GM19438 (cell line): ENCODE data around the gene C1QL2.

Experiments used
- ATAC-seq: cut with Tn5 transposase; IDR thresholded peaks from one replicate; pipeline ENCODE4 v1.9.1; 2021; ENCODE audit warnings: low read depth; ENCODE audit not compliant: unreplicated experiment

Gene C1QL2

DNA sequence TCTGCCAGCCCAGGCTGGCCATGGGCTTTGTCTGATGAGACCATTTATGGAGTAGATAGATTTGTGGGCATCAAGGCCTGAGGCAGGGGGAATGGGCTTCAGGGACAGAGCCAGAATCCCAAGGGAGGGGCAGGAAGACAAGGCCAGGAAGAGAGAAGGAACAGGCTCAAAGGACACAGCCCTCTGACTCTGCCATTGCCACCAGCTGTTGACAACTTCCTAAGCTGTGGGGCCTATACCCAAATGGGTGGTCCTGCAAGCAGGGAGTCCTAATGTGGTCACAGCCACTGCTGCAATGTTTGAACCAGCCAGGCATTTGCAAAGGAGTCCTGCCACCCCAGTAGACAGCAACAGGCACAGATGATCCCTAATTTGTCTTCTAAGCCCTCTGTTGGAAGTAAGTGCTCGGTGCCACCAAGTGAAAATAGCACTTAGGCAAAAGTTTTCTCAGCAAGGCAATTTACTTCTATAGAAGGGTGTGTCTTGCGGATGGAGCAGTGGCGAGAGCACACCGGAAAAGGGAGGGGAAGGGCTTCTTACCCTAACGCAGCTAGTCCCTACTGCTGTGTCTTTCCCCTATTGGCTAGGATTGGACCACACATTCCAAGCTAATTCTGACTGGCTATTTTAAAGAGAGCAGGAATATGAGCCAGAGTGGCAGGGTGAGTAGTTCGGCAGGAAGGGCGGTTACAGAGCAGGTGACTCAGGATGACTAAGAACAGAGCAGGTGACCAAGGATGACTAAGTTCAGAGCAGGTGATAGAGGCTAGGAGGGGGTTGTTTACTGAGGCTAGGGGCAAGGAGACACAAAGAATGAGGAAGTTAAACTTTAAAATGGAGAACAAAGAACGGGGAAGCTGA lies 47.2 kb downstream of the C1QL2 start:
- ATAC-seq, result no peak

DNA sequence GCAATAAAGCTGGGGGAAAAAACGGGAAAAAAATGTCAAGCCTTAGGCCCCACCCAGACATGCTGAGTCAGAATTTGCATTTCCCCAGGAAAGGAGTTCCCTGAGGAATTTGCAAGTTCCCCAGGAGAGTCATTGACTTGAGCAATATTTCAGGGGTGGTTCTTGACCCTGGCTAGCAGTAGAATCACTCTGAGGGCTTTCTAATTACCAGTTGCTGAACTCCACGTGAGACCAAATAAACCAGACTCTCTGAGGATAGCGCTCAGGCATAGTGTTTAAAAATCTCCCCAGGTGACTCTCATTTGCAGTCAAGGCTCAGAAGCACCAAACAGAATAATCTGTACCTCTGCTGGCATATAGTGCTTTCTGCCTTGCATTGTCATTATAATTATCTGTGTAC lies 48.7 kb downstream of the C1QL2 start:
- ATAC-seq, result no peak

- no peak for ATAC-seq
Measured at GRCh38 chr2:119108186-119108585, 50.4 kb downstream of the C1QL2 start.

DNA sequence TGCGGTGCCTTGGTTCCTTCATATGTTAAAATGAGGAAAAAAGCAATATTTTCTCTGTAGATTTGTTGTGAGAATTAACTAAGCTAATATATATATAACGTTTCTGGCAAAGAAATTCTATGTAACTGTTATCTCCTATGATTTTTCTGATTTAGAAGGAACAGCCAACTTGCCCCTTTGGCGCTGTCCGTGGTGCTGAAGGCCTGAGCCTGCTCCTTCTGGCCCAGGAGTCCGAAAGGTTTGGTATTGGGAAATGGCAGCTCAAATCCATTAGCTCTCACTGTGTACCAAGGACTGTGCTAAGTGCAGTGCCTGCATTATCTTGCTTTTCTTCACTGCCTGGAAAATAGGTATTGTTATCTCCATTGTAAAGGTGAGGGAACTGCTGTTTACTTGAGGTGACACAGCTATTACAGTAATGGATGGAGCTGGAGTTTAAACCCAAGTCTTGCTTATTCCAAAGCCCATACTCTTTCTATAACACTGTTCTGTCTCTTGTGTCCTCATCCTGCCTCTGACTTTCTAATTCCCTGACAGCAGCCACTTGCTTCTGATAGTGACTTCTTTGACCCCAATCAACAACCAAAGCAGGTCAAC lies 52.2 kb downstream of the C1QL2 start:
- no peak for ATAC-seq
